Measurements from ENCODE around the gene TBK1. TPM values are rescaled to one million over a fixed set of nuclear protein-coding genes. Genes with fewer than 3 reads are reported as not detected.

TBK1 gene
- total RNA-seq, 3 donors from 2014 or later, result 16.2 to 23.0 (median 17.9) TPM

DNA sequence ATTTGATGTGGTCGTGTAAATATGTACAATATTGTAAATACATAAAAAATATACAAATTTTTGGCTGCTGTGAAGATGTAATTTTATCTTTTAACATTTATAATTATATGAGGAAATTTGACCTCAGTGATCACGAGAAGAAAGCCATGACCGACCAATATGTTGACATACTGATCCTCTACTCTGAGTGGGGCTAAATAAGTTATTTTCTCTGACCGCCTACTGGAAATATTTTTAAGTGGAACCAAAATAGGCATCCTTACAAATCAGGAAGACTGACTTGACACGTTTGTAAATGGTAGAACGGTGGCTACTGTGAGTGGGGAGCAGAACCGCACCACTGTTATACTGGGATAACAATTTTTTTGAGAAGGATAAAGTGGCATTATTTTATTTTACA lies 49.6 kb downstream of the TBK1 start:
- TF ChIP-seq, protein P1, sequence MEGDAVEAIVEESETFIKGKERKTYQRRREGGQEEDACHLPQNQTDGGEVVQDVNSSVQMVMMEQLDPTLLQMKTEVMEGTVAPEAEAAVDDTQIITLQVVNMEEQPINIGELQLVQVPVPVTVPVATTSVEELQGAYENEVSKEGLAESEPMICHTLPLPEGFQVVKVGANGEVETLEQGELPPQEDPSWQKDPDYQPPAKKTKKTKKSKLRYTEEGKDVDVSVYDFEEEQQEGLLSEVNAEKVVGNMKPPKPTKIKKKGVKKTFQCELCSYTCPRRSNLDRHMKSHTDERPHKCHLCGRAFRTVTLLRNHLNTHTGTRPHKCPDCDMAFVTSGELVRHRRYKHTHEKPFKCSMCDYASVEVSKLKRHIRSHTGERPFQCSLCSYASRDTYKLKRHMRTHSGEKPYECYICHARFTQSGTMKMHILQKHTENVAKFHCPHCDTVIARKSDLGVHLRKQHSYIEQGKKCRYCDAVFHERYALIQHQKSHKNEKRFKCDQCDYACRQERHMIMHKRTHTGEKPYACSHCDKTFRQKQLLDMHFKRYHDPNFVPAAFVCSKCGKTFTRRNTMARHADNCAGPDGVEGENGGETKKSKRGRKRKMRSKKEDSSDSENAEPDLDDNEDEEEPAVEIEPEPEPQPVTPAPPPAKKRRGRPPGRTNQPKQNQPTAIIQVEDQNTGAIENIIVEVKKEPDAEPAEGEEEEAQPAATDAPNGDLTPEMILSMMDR (IDR thresholded peaks at IDR 0.05), result no peak
- no peak for ATAC-seq
- Histone ChIP-seq H3K9me3 (no peaks in the 10 kb centered on the region), H3K4me3 (no peak overlapping the region), H3K4me1 (ENCODE audit: low read depth) (no peaks in the 10 kb centered on the region), H3K36me3 (ENCODE audit: low read depth) (peaks cover 10% of the 10 kb centered on the region)
- intact Hi-C loops (cut with DNase I, micrococcal nuclease), result no loop called here
- no peak for DNase-seq

DNA sequence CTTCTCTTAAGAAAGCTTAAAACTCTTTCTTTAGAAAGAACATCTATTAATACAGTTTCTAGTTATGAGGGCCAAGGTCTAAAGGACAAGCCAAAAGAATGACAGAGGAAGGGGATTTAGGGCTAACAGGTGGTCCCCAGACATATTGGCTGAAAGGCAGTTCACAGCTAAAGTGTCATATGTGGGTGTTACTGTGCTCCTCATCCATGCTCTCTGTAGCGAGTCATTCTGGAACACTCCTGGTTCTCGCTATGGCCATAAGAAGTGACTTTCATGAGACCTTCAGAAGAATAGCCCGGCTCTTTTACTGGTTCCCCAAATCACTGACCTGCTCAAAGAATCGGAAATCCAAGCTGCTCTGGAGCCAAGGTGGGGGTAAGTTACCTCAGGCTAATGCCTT lies 55.0 kb downstream of the TBK1 start:
- TF ChIP-seq, protein P1 (IDR thresholded peaks at IDR 0.05), result no peak
- intact Hi-C loops (cut with DNase I, micrococcal nuclease), result no loop called here
- no peak for DNase-seq

DNA sequence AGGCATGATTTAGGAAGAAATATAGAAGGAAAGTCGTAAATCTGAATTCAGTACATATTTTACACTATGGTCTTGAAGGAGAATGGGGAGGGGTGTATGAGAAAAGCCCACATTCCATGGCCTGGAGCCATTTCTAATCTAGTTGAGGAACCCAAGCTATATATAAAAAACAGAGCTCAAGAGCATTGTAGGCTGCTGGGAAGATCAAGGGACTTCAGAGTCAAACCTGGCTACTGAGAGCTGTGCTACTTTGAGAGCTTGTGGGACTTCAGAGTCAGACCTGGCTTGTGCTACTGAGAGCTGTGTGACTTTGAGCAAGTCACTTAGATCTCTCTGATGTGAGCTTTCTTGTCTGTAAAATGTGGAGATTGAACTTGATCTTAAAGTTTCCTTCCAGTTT lies 58.7 kb downstream of the TBK1 start:
- no peak overlapping the region for H3K4me3 ChIP-seq

More for the DNA sequence above, 55.0 kb downstream of the TBK1 start:
- ATAC-seq, result no peak
- no peaks in the 10 kb centered on the region for H3K36me3 ChIP-seq (ENCODE audit: low read depth)
- no peaks in the 10 kb centered on the region for H3K4me1 ChIP-seq (ENCODE audit: low read depth)
- H3K9me3 ChIP-seq, result no peaks in the 10 kb centered on the region
- H3K4me3 ChIP-seq, result no peak overlapping the region

DNA sequence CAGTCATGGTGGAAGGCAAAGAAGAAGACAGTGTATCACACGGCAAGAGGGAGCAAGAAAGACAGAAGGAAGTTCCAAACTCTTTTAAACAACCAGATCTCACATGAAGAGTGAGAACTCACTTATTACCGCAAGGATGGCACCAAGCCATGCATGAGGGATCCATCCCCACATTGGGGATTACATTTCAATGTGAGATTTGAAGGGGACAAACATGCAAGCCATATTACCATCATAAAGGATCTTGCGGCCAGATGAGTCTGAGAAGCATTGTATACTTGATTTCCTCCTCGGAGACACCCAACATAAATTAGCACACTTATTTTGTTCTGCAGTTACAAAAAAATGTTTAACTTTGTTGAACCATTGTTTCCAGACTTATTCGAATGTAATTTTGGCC lies 66.5 kb downstream of the TBK1 start:
- no peak overlapping the region for H3K4me3 ChIP-seq
- DNase-seq, result no peak
- intact Hi-C loops (cut with DNase I, micrococcal nuclease), result no loop called here
- H3K9me3 ChIP-seq, result no peaks in the 10 kb centered on the region
- ATAC-seq, result no peak
- H3K36me3 ChIP-seq (ENCODE audit: low read depth), result no peaks in the 10 kb centered on the region
- TF ChIP-seq, protein P1 (IDR thresholded peaks at IDR 0.05), result no peak
- no peaks in the 10 kb centered on the region for H3K4me1 ChIP-seq (ENCODE audit: low read depth)

More for the DNA sequence above, 58.7 kb downstream of the TBK1 start:
- H3K9me3 ChIP-seq, result no peaks in the 10 kb centered on the region
- intact Hi-C loops (cut with DNase I, micrococcal nuclease), result no loop called here
- no peaks in the 10 kb centered on the region for H3K4me1 ChIP-seq (ENCODE audit: low read depth)
- H3K36me3 ChIP-seq (ENCODE audit: low read depth), result no peaks in the 10 kb centered on the region
- no peak for ATAC-seq
- TF ChIP-seq, protein P1 (IDR thresholded peaks at IDR 0.05), result no peak
- no peak for DNase-seq

DNA sequence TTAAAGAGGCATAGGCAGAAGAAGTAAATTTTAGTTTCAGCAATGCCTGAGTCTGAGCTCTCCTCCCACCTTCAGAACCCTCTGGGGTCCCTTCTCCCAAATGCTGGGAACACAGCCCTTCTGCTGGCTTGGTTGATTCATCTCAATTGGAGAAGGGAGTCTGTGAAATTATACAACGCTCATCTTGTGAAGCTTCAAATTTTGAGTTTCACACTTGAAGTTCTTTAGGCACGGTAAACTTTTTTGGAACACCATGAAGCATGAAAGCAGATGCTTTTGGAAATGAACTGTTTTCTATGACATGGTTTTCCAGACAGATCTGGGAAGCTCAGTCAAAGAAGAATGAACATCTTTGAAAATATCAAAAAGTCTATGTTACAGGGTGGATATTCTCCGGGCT lies 69.9 kb downstream of the TBK1 start:
- intact Hi-C loops (cut with DNase I, micrococcal nuclease), result no loop called here
- no peak for ATAC-seq
- H3K4me1 ChIP-seq (ENCODE audit: low read depth), result no peaks in the 10 kb centered on the region
- no peaks in the 10 kb centered on the region for H3K9me3 ChIP-seq
- DNase-seq, result no peak
- H3K36me3 ChIP-seq (ENCODE audit: low read depth), result no peaks in the 10 kb centered on the region
- no peak overlapping the region for H3K4me3 ChIP-seq
- TF ChIP-seq, protein P1 (IDR thresholded peaks at IDR 0.05), result no peak

DNA sequence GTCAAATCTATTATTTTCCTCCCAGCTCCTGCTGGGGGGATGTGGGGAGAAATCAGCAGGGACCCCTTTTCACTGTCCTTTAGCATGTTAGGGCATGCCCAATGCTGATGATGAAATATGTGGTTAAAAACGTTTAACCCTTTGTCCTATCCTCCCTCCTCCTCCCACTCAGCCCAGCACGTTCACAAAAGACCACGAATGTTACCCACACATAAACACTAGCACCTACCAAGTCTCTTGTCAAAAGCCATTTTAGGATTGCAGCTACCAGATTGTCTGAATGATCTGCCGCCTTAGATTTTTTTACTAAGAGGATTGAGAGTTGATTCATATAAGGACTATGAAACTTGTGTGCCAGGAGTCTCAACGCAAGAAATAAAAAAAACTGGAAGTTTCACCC lies 70.4 kb downstream of the TBK1 start:
- Histone ChIP-seq H3K36me3 (ENCODE audit: low read depth) (no peaks in the 10 kb centered on the region), H3K4me3 (no peak overlapping the region), H3K4me1 (ENCODE audit: low read depth) (no peaks in the 10 kb centered on the region), H3K9me3 (no peaks in the 10 kb centered on the region)
- ATAC-seq, result no peak
- intact Hi-C loops (cut with DNase I, micrococcal nuclease), result no loop called here
- TF ChIP-seq, protein P1 (IDR thresholded peaks at IDR 0.05), result no peak
- no peak for DNase-seq
